IPS-NIHi11 (cell line): ENCODE results near the gene SLC25A53.
A peak's percentile ranks its signal among the peaks of the same experiment; 100 is the strongest.

Experiments
- DNase-seq: peaks from one replicate; pipeline ENCODE4 v3.0.0; 2012; ENCODE audit warnings: mixed read lengths, low spot score

SLC25A53 gene

GRCh38 chrX:104156630-104157529 is at the start of gene SLC25A53:
SLC25A53 (minus strand) TSS chrX:104157009; CDS start chrX:104105257, 51,752 bp downstream.
- peak; percentile 65 for DNase-seq

GRCh38 chrX:104205548-104205947 is 48.7 kb upstream of the SLC25A53 start:
- no peak for DNase-seq

GRCh38 chrX:104195489-104196084 is 38.8 kb upstream of the SLC25A53 start:
- DNase-seq: peak; percentile 15

GRCh38 chrX:104195013-104195412 is 38.2 kb upstream of the SLC25A53 start:
- DNase-seq: no peak

- DNase-seq: no peak
These were observed 36.7 kb upstream of the SLC25A53 start for GRCh38 chrX:104193485-104193884.

- no peak for DNase-seq
These were observed 33.0 kb upstream of the SLC25A53 start for GRCh38 chrX:104189837-104190236.

- no peak for DNase-seq
These were observed 31.1 kb upstream of the SLC25A53 start for GRCh38 chrX:104187931-104188330.

GRCh38 chrX:104183685-104184084 is 26.9 kb upstream of the SLC25A53 start:
- no peak for DNase-seq

GRCh38 chrX:104173841-104174240 is 17.0 kb upstream of the SLC25A53 start:
- no peak for DNase-seq

GRCh38 chrX:104172788-104173187 is 16.0 kb upstream of the SLC25A53 start:
- no peak for DNase-seq

- DNase-seq: no peak
These were observed 15.3 kb upstream of the SLC25A53 start for GRCh38 chrX:104172121-104172520.

- no peak for DNase-seq
These were observed 11.3 kb upstream of the SLC25A53 start for GRCh38 chrX:104168127-104168526.

GRCh38 chrX:104166735-104167436 is 10.1 kb upstream of the SLC25A53 start:
- peak; percentile 8 for DNase-seq

- peak; percentile 86 for DNase-seq
These were observed 9.3 kb upstream of the SLC25A53 start, which contains the start of gene FAM199X for GRCh38 chrX:104165894-104166734. FAM199X (plus strand) TSS chrX:104166453; CDS start chrX:104166786, 333 bp downstream.

- no peak for DNase-seq
These were observed 5.8 kb downstream of the SLC25A53 start for GRCh38 chrX:104151037-104151436.

- DNase-seq: no peak
These were observed 15.6 kb downstream of the SLC25A53 start for GRCh38 chrX:104141087-104141760.

- no peak for DNase-seq
These were observed 19.3 kb downstream of the SLC25A53 start for GRCh38 chrX:104137496-104137895.

- peak; percentile 69 for DNase-seq
These were observed 20.4 kb downstream of the SLC25A53 start for GRCh38 chrX:104136241-104137019.

GRCh38 chrX:104135677-104136076 is 21.1 kb downstream of the SLC25A53 start:
- DNase-seq: no peak

- no peak for DNase-seq
These were observed 22.1 kb downstream of the SLC25A53 start for GRCh38 chrX:104134583-104135261.
